SK-N-SH (cell line): Measurements from ENCODE around the gene TLN1. TPM values are rescaled to one million over a fixed set of nuclear protein-coding genes. Genes with fewer than 3 reads are reported as not detected.
A peak's percentile ranks its signal among the peaks of the same experiment; 100 is the strongest.

Source experiments
- CTCF ChIA-PET: fragments of 300-600, 350-600 bp; formaldehyde crosslinking; extraction: SDS; loops from one replicate; lab custom pipeline; 2021; lab: Yijun Ruan, JAX
- POLR2A ChIA-PET: fragments of 350-600 bp; sonication (Branson Sonifier 250); formaldehyde crosslinking; extraction: SDS; loops from one replicate; lab custom pipeline; 2020; ENCODE audit warnings: antibody characterized with exemption, inconsistent platforms; lab: Yijun Ruan, JAX
- DNase-seq: peaks from one replicate; pipeline ENCODE4 v3.0.0; 2012
- H2AFZ ChIP-seq: fragments of 200-600 bp; sonication (generic); 2 replicates; pipeline ENCODE4 v1.8.1; 2016; ENCODE audit warnings: antibody characterized with exemption, mild to moderate bottlenecking, low read depth
- H3F3A ChIP-seq: fragments of 200-600 bp; sonication (generic); replicated peaks from 2 replicates; pipeline ENCODE3; 2016; ENCODE audit warnings: antibody characterized with exemption, mild to moderate bottlenecking; ENCODE audit not compliant: insufficient read depth
- H3K27ac ChIP-seq, 2 experiments: fragments of 200-500 bp in 1 of 2; fragments of 200-600 bp in 1 of 2; sonication (Bioruptor generic) in 1 of 2; sonication (generic), shearing (Covaris generic) in 1 of 2; 2 replicates each; pipeline versions ENCODE4 v1.5.1 to v1.6.1; 2014 to 2016; ENCODE audit warnings: low read depth in 2 of 2, inconsistent platforms in 1 of 2, low read length in 1 of 2, mild to moderate bottlenecking in 1 of 2, mixed read lengths in 1 of 2
- H3K27me3 ChIP-seq: fragments of 200-600 bp; sonication (generic), shearing (Covaris generic); 2 replicates; pipeline ENCODE4 v1.6.1; 2016; ENCODE audit warnings: mixed run types; ENCODE audit not compliant: insufficient read depth
- H3K36me3 ChIP-seq, 2 experiments: fragments of 200-500 bp in 1 of 2; fragments of 200-600 bp in 1 of 2; sonication (Bioruptor generic) in 1 of 2; sonication (generic) in 1 of 2; replicated peaks in 1 of 2; 2 replicates each; pipeline versions ENCODE3 to v1.5.1; 2014 to 2016; ENCODE audit warnings: low read length in 1 of 2, mild to moderate bottlenecking in 1 of 2; ENCODE audit not compliant: insufficient read depth in 2 of 2, control insufficient read depth in 1 of 2
- H3K4me1 ChIP-seq, 2 experiments: fragments of 200-500 bp in 1 of 2; fragments of 200-600 bp in 1 of 2; sonication (Bioruptor generic) in 1 of 2; sonication (generic), shearing (Covaris generic) in 1 of 2; 2 replicates each; pipeline versions ENCODE4 v1.5.1 to v1.6.1; 2014 to 2016; ENCODE audit warnings: low read depth in 1 of 2, low read length in 1 of 2, mixed run types in 1 of 2; ENCODE audit not compliant: insufficient read depth in 2 of 2, control insufficient read depth in 1 of 2
- H3K4me2 ChIP-seq: fragments of 200-600 bp; sonication (generic), shearing (Covaris generic); 2 replicates; pipeline ENCODE4 v1.6.1; 2017; ENCODE audit warnings: mixed run types
- H3K4me3 ChIP-seq, 2 experiments: fragments of 200-500 bp in 1 of 2; fragments of 200-600 bp in 1 of 2; sonication (Bioruptor generic) in 1 of 2; sonication (generic), shearing (Covaris generic) in 1 of 2; 2 replicates each; pipeline versions ENCODE4 v1.5.1 to v1.8.1; 2014 to 2016; ENCODE audit warnings: low read depth in 2 of 2, inconsistent platforms in 1 of 2, low read length in 1 of 2, mild to moderate bottlenecking in 1 of 2, mixed read lengths in 1 of 2, moderate library complexity in 1 of 2
- H3K79me2 ChIP-seq: fragments of 200-600 bp; sonication (generic); 2 replicates; pipeline ENCODE4 v1.8.1; 2017; ENCODE audit warnings: mild to moderate bottlenecking; ENCODE audit not compliant: insufficient read depth
- H3K9ac ChIP-seq: fragments of 200-600 bp; sonication (generic); 2 replicates; pipeline ENCODE4 v1.6.1; 2017; ENCODE audit warnings: mixed run types
- H3K9me2 ChIP-seq: fragments of 200-600 bp; sonication (generic); 2 replicates; pipeline ENCODE4 v1.6.1; 2017; ENCODE audit warnings: mixed run types
- H3K9me3 ChIP-seq: fragments of 200-600 bp; sonication (generic); 2 replicates; pipeline ENCODE4 v1.6.1; 2017; ENCODE audit warnings: mixed run types, mild to moderate bottlenecking, moderate library complexity
- H4K20me1 ChIP-seq: fragments of 200-600 bp; sonication (generic); 2 replicates; pipeline ENCODE4 v1.6.1; 2017; ENCODE audit warnings: mild to moderate bottlenecking, mixed run types; ENCODE audit not compliant: insufficient read depth
- CHD2 ChIP-seq: fragments of 150-350 bp; IDR thresholded peaks from 2 replicates; pipeline ENCODE4 v1.6.1; 2018; ENCODE audit warnings: low read length; ENCODE audit not compliant: partially characterized antibody
- EZH2phosphoT487 ChIP-seq: fragments of 200-600 bp; sonication (generic); IDR thresholded peaks from 2 replicates; pipeline ENCODE4 v1.6.1; 2017; ENCODE audit warnings: low read depth, mixed run types, mild to moderate bottlenecking, antibody characterized with exemption, moderate library complexity, borderline replicate concordance
- GATA2 ChIP-seq: sonication (generic); formaldehyde crosslinking; IDR thresholded peaks from 2 replicates; pipeline ENCODE4 v1.5.0; 2020; ENCODE audit warnings: mild to moderate bottlenecking, missing genetic modification reagents
- JUND ChIP-seq: IDR thresholded peaks from 2 replicates; pipeline ENCODE4 v1.4.0; 2012
- MAX ChIP-seq: IDR thresholded peaks from 2 replicates; pipeline ENCODE4 v1.4.0; 2012; ENCODE audit warnings: low read depth
- POLR2AphosphoS5 ChIP-seq: IDR thresholded peaks from 2 replicates; pipeline ENCODE4 v1.6.1; 2012; ENCODE audit warnings: low read depth, low read length
- RAD21 ChIP-seq: IDR thresholded peaks from 2 replicates; pipeline ENCODE4 v1.6.1; 2012; ENCODE audit warnings: mild to moderate bottlenecking, low read length
- TEAD4 ChIP-seq: IDR thresholded peaks from 2 replicates; pipeline ENCODE4 v1.4.0; 2012; ENCODE audit warnings: mild to moderate bottlenecking, borderline replicate concordance; ENCODE audit not compliant: insufficient read depth
- USF1 ChIP-seq: IDR thresholded peaks from 2 replicates; pipeline ENCODE4 v1.4.0; 2012; ENCODE audit warnings: low read depth, borderline replicate concordance
- USF2 ChIP-seq: fragments of 150-350 bp; IDR thresholded peaks from 2 replicates; pipeline ENCODE4 v1.6.1; 2017; ENCODE audit warnings: antibody characterized with exemption, low read length, low read depth, borderline replicate concordance
- WGBS: methylation state at CpG from one replicate; pipeline ENCODE4 v1.1.6; 2017; ENCODE audit warnings: low lambda C conversion rate; 5-methylcytosine and 5-hydroxymethylcytosine counted together
- polyA plus RNA-seq, 3 experiments: library from polyadenylated mRNA; depleted of rRNA; stranded (reverse); fragments of >200 nt; gene quantifications; 2 replicates each; pipeline ENCODE4 v1.2.3, GENCODE V29; 2012
- TF ChIP-seq, protein P1 (sequence below): IDR thresholded peaks from 2 replicates; pipeline ENCODE4; 2012

TLN1 gene
- polyA plus RNA-seq, 1 of the 3 experiments (the other 2 are of a cell fraction), result 115 TPM

GRCh38 chr9:35650341-35651158, 81.4 kb downstream of the TLN1 start, which contains the start of gene SIT1:
Gene SIT1, minus strand, starts transcription at chr9:35650931. Its CDS starts 78 bp downstream, at chr9:35650853.
- H3K4me1 ChIP-seq, result peaks cover 6 to 7% of the 10 kb centered on the region in 2 experiments; a peak in 2 of 4 replicates
- peaks cover 6% of the 10 kb centered on the region for H3F3A ChIP-seq
- no peaks in the 10 kb centered on the region for H3K9me2 ChIP-seq
- peak within 1 kb of the TSS; percentile 37; the same call in 1 of the 2 replicates for H2AFZ ChIP-seq
- no peaks in the 10 kb centered on the region for H3K27me3 ChIP-seq
- no peaks in the 10 kb centered on the region for H3K9me3 ChIP-seq
- 85% methylated on average over 19 of the region's 22 CpGs for WGBS
- H3K36me3 ChIP-seq, result no peaks in the 10 kb centered on the region
- no peak within 1 kb of the TSS for H3K4me3 ChIP-seq
- no peak within 1 kb of the TSS for H3K27ac ChIP-seq
- DNase-seq, result no peak
- H3K79me2 ChIP-seq, result no peaks in the 10 kb centered on the region
- POLR2A ChIA-PET, result no interaction called here
- no peaks in the 10 kb centered on the region for H4K20me1 ChIP-seq
- no peak for TF ChIP-seq CHD2
- TF ChIP-seq RAD21, result no peak
- TF ChIP-seq USF2, result no peak
- no peak for TF ChIP-seq MAX
- no peak for TF ChIP-seq TEAD4
- TF ChIP-seq EZH2phosphoT487, result no peak
- TF ChIP-seq, protein P1, sequence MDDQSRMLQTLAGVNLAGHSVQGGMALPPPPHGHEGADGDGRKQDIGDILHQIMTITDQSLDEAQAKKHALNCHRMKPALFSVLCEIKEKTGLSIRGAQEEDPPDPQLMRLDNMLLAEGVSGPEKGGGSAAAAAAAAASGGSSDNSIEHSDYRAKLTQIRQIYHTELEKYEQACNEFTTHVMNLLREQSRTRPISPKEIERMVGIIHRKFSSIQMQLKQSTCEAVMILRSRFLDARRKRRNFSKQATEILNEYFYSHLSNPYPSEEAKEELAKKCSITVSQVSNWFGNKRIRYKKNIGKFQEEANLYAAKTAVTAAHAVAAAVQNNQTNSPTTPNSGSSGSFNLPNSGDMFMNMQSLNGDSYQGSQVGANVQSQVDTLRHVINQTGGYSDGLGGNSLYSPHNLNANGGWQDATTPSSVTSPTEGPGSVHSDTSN, result no peak
- no peak for TF ChIP-seq JUND
- no peak for TF ChIP-seq GATA2
- no peak for TF ChIP-seq USF1
- TF ChIP-seq POLR2AphosphoS5, result no peak
- TF ChIP-seq, all 33 proteins: peak for 0
- CTCF ChIA-PET, result interaction anchor here (1.0 kb wide), 1 partner anchor 232 kb away, joined by 3 read pairs; no protein-coding TSS in a partner anchor
- Histone ChIP-seq H3K4me2 (no peak within 1 kb of the TSS), H3K9ac (no peak within 1 kb of the TSS)
